GM19463 (cell line): ENCODE results near the gene TASP1.

Source experiments
- ATAC-seq: cut with Tn5 transposase; IDR thresholded peaks from one replicate; pipeline ENCODE4 v1.9.1; 2021; ENCODE audit warnings: mild to moderate bottlenecking, moderate library complexity; ENCODE audit not compliant: unreplicated experiment

Gene TASP1

DNA sequence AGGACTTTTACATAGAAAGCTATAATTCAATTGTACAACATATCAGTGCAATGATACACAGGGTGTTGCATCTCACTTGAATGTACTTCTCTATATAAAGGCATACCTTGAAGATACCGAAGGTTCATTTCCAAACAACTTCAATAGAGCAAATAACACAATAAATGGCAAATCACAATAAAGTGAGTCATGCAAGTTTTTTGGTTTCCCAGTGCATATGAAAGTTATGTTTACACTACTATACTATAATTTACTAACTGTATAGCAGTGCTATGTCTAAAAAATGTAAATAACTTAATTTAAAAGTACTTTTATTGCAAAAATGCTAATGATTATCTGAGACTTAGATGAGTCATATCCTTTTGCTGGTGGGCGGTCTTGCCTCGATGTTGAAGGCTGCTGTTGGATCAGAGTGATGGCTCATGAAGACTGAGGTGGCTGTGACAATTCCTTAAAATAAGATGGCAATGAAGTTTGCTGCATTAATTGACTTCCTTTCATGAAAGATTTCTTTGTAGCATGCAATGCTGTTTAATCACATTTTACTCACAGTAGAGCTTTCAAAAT is 188.8 kb downstream of the TASP1 start:
- ATAC-seq = no peak

DNA sequence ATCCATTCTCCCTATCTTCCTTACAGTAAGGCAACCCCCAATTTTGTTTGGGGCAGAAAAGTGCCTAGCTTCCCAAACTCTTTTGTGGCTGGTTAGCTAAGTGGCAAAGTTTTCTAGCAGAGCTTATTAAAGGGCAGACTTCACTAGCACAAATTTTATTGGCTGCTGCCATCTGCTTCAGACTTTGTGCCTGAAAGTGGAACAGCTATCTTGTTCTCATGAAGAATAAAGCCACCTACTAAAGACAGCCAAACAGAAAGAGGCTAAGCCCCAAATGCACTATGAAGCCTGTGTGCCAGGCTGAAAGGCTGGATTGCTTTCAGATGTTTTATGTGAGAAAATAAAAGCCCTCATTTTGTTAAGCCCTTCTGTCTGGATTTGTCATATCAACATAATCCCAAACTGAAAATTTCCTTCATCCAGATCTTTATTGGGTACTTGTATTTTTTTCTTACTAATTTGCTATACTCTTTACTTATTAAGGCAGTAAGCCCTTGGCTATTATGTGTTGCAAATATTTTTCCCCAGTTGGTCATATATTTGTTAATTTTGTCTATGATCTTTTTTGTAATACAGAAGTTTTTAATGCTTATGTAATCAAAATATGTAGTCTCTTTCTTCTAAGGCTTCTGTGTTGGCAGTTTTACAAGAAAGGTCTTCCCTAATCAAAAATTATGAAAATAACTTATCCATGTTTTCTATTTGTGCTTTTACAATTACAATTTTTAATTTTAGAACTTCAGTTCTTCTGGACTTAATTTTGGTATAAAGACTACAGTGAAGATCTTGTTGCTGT is 191.1 kb downstream of the TASP1 start:
- ATAC-seq = no peak

DNA sequence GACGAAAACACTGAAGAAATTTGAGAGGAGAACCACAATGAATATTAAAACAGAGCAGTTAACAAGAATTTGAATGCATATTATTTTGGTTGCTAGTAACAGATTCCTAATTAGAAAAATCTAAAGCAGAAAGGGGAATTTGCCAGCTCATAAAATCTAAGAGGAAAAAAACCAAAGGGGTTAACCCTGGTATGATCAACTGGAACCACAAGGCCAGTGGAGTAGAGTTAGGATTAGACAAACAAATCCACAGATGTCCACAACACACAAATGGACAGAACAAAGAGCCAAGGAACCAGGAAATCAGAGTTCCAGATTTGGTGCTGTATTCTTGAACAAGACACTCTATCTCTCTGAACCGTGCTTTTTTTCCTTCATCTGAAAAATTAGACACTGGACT is 195.0 kb downstream of the TASP1 start:
- no peak for ATAC-seq

DNA sequence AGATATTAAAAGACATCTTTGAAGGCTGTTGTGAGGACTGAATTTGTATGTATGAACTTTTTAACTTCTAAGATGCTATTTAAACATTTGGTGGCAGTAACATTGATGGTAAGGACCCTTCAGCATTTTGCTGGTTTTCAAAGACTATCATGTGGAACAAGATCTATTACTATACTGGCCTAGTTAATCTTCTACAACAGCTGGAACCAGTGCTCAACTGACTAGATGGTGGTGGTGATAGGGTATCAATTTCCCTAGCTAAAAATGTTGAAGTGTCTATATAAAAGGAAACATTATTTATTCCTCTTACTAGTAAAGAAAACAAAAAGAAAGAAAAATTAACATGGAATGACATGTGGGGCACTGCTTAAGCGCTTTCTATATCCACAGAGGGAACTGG is 195.7 kb downstream of the TASP1 start:
- ATAC-seq = no peak

DNA sequence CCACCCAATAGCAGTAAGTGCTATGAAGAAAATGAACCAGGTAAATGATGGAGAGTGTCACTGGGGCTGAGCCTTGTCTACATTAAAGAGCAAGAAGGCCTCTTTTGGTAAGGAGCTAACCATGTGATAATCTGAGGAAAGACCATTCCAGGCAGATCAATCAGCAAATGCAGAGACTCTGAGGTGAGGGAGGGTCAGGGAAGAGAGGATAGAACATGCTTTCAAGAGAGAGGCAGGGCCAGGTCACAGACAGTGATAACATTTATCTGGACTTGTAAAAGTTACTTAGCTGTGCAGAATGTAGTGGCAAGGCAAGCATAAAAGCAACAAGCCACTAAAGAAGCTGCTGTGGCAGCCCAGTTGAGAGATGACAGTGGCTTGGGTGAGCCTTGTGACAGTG is 197.3 kb downstream of the TASP1 start:
- ATAC-seq = no peak

DNA sequence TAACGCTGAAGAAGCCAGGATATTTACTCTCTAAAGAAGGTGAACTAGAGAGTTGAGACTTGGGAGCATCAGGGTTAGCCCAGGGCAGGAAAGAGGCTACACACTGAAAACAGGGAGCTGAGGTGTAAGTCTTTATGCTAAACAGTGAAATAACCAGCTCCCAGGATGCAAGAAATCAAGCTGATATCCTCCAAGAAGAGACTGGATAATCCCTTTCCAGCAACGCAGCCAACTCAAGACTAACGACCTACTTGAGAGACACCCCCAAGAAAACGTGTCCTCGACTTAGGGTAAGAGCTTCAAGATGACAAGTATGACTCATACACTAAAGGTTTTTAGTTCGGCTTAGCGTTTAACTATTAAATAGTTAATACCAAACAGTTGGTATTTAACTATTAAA is 202.2 kb downstream of the TASP1 start:
- no peak for ATAC-seq

DNA sequence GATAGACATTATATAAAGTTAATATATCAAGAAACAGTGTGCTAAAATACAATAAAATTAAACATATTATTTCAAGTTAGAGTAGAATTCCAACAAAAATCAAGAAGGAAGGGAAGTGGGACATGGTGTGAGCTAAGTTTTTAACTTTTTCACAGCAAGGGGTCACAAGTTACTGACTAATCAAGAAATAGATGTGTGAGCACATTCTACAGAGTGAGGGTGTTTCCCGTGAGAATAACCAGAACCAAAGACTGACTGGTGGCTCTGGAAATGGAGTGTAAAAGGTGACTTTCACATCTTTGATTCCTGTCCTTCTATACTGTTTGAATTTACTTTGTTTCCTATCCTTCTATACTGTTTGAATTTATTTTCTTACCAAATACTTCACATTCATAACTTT is 206.6 kb downstream of the TASP1 start:
- ATAC-seq = no peak

DNA sequence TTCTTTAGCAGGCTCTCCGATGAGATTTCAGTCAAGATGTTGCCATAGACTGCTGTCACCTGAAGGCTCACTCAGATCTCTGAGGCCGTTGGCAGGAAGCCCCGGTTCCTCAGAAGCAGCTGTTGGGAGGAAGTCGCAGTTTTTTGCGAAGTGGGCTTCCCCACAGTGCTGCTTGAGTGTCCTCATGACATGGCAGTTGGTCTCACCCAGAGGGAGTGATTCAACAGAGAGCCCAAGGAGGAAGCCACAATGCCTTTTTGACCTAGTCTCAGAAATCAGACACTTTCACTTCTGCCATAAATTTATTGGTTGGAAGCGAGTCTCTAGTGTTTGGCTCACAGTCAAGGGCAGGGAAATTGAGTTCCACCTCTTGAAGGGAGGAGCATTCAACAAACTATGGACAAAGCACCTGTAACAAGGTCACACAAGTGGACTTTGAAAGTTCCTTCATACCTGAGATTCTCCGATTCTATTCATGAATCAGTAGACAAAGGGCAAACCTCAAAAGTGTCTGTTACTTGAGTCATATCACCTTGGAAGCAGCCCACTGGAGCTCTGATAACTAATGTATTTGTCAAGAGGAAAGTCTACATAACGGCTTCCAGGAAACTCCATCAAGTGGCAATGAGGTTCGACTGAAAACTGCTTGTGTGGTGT is 208.3 kb downstream of the TASP1 start:
- ATAC-seq = no peak

DNA sequence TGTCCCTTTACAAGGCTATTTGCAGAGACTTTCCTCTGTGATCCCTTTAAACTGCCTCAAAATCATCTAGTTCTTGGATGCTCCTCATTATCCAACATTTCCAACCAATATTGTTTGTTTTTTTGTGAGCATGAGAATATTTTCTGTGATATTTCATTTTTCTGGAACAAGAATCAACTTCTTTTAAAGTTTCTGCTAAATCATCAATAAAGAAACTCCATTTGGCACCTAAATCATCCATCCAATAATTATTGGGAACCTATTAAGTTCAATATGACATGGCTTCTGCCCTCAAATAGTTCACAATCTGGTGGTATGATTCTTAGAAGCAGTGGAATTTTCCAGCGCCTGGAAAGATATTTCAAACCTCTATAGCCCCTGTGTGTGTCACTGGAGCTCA is 210.0 kb downstream of the TASP1 start:
- no peak for ATAC-seq

DNA sequence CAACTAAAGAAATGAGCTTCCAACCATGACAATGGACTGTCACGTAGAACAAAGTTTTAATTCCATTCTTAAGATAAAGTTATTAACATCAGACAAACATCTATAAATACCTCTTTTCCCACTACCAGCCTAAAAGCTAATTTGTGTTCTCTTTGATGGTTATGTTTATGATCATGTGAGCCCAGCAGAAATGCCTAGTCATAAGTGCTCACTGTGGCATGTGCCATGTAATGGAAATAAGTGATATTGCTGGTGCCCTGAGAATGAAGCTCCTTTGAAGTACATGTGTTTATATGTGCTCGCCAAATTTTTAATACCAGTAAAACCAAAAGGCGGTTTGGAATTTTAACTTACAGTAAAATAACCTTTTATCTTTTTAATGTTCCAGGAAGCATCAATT is 211.9 kb downstream of the TASP1 start:
- ATAC-seq = no peak

DNA sequence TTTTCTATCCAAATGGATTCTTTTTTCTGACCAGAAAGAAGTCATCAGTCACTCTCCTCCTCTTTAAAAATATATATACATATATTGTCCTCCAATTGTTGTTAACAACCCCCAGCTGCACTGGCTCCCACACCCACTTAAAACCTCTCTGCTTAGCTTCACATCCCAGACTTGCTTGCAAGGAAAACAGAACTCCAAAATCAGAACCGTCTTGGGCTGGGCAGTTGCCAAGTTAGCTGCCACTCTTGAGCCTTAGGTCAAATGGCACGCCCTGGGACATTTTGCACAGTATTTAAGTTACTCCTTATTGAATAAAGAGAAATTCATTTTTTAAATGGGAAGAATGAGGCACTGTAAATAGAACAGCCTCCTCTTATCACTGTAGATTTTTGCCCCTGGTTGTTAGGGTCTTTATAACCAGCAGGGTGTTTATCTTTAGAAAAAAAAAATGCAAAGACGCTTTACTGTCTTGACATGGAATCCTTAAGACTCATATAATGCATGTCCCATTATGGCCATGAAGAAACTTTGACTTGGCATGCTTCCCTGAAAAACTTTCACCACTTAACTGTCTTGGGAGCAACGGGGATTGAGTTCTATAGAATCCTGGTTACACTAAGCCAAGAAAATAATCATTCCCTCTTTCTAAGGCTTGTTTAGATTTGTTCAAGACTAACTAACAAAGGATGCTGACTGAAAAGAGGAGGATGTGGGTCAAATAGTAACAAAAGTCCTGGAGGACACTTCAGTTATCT is 213.2 kb downstream of the TASP1 start:
- no peak for ATAC-seq

DNA sequence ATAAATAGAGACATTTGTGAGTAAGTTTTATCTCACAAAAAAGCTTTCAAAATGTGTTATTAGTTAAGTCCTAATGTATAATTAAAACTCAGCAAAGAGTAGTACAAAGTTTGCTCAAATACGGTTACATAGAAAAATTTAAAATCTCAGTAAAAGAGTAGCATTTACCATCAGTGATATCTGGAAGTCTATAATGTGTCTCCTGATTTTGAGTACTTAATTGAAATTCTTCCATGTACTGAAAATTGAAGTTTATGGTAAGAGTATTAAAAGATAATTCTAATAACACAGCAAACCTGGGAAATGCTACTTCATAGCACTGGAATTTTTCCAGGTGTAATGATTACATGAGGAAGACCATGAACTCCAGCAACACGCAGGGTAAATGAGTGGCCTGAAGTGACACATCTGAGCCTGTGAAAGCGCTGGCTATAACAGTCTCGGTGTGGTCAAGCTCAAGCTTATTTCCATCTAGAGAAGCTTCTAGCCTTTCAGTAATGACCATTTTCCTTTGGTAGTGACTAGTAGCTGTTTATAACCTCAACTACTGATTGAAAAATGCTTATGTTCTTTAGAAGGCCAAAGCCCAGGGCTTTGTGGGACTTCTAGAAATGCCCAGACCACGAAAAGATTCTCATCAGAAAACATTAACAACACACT is 214.4 kb downstream of the TASP1 start:
- no peak for ATAC-seq

DNA sequence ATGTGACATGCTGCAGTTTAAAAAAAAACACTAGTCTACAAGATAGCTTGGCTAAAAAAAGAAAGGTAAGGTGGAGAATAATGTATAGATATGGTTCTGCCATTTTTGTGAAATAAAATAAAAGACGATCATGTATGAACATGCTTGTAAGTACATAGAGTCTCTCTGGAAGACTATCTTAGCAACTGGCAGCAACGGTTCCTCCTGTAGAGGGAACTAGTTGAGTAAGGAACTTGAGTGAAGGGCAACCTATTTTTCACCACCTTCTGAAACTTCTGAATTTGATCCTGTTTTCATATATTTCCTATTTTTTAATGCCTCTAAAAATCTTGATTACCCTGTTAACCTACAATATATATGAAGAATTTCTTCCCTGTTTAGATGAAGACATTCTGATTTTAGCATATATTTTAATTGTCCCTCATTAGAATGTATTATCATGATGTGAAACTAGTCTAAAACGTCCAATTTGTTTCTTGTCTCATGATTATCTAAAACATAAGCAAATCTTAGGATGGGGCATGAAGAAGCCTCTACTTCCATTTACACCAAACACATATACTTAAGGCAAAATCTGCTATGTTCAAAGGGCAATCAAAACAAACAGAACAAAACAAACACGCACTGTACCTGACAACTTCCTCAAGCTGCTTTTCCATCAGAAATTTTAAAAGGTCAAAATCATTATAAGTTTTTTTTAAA is 215.1 kb downstream of the TASP1 start:
- no peak for ATAC-seq

DNA sequence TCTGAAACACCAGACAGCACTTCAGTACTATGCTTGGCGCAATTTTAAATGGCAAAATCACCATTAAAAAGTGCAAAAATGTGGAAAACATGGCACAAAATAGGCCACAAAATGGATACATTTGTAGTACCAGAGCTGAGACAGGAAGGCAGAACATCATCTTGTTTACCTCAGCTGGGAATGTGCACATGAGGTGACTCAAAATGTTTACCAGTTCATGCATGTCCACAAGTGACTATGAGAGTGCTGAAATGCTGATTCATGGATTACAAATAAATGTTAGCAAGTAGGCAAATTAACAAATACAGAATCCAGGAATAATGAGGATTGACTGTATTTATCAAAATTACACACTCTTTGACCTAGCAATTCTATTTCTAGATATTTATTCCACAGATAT is 216.1 kb downstream of the TASP1 start:
- ATAC-seq = no peak

DNA sequence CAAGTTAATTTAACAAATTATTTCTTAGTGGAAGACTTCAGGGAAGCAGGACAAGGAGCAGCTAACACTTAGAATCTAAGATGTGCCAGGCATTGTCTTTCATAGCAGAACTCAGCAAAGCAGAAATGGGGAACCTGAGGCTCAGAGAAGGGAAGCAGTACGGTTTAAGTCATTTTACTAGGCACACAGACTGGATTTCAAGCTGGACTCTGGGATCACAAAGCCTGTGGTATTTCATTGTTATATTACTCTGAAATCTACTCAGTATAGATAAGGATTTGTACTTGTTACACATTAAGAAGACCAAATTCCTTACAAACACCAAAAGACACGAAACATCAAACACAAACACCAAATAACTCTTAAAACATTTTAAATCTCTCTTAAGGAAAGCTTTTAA is 218.1 kb downstream of the TASP1 start:
- no peak for ATAC-seq

DNA sequence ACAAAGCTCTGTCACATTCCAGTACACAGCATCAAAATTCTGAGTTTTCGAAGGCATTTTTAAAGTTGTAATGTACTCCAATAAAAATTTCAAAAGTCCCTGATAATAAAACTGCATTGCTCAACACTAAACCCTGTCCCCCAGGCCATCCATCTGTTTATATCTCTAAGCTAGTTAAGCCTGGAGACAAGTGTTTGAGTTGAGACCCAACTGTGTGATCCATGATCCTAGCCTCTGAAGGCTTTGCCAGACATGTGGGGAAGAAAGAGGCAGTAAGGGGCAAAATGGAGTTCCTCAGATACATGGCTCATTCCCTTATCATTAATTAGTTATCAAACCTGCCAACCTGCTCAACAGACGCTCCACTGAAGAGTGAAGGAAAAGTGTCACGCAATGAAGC is 219.3 kb downstream of the TASP1 start:
- no peak for ATAC-seq

DNA sequence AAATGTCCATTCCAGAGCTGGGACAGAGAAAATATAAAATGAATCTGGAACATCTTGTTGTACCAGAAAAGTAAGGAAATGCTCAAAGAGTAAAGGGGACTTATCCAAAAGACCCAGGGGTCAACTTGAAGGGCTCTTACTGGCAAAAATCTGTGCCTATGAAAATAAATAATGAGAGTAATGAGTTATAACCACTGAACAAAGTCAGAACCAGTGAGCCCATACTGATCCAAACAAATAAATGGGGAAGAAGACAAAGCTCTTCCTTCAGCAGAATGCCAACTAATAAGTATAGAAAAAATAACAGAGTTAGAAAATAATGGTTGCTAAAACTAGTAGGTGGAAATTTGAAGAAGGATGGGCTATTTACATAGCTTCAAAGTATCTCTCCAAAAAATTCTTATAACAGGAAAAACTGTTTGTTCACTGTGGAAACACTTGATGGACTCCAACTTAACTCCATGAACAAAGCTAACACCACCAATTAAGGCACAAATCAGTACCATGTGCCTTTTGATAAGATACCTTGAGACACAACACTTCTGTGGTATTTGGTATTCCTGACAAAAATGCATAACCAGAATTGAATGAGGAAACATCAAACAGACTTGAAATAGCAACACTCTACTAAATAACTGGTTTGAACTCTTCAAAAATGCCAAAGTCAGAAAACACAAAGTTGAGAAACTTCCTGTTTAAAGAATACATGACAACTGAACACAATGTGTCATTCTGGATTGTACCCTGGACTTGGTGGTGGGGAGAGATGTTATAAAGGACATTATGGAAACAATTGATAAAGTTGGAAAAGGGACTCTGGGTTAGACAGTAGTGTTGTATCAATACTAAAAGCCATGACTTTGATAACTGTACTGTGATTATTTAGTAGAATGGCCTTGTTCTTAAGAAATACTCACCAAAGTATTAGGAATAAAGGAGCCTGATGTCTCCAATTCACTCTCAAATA is 220.2 kb downstream of the TASP1 start:
- ATAC-seq = no peak

DNA sequence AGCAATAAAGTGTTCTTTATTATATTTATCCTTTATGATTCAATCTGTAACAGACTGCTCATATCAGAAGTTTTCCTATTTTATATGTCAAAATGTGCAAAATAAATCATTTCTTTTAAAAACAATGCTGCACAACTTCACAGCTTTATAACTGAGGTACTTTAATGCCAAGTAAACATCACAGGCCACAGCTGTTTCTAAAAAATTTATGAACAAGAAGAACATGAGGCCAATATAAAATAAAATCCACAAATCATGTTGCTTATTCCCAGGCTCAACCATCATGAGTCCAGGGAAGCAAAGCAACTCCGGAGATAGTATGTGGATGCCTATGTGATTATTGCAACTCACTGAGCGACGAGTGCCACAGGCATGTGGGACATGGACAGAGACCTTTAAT is 222.2 kb downstream of the TASP1 start:
- ATAC-seq = no peak

DNA sequence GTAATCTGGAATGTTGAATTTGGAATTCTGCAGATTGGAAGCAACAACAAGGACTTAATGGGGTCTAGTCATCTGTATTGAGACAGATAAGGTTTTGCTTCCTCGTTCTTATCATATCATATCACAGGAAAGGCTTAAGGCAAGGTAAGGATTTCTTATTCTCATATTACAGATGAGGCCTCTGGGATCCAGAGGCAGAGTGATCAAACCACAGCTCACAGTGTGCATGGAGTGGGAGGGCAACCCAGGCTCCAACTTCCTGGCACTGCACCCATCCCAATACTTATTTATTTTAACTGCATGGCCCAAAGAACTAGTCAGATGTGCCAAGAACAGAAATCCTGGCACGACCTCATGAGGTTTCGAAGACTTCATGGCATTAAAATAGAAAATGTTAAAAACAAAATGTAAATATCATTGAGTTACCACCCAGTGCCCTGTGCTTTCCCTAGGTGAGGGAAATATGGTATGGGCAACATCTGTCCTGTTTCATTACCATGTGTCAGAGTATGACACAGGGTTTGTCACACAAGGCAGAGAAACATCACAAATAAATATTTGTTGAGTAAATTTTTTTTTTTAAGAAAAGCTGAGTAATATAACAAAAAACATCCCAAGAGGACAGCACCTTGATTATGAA is 225.8 kb downstream of the TASP1 start:
- no peak for ATAC-seq
